Inflammatory macrophage treated with lipopolysaccharide for 4 hours (primary cell): ENCODE results near the gene LRRC8C.
A peak's percentile ranks its signal among the peaks of the same experiment; 100 is the strongest.

Experiments used
- DNase-seq: peaks from one replicate; pipeline ENCODE4 v3.0.0-alpha.2; 2020

LRRC8C gene

GRCh38 chr1:89708751-89709375, 75.9 kb downstream of the LRRC8C start:
- no peak for DNase-seq

- no peak for DNase-seq
These were observed 77.7 kb downstream of the LRRC8C start for GRCh38 chr1:89710498-89711139.

GRCh38 chr1:89711140-89711778, 78.3 kb downstream of the LRRC8C start:
- DNase-seq = no peak

GRCh38 chr1:89712420-89712819, 79.5 kb downstream of the LRRC8C start:
- no peak for DNase-seq

- no peak for DNase-seq
These were observed 82.8 kb downstream of the LRRC8C start for GRCh38 chr1:89715677-89716076.

- DNase-seq = peak; percentile 84
These were observed 86.8 kb downstream of the LRRC8C start for GRCh38 chr1:89719502-89720306.

GRCh38 chr1:89720839-89721238, 87.9 kb downstream of the LRRC8C start:
- no peak for DNase-seq

GRCh38 chr1:89721351-89721750, 88.4 kb downstream of the LRRC8C start:
- peak; percentile 63 for DNase-seq

- no peak for DNase-seq
These were observed 90.2 kb downstream of the LRRC8C start for GRCh38 chr1:89723144-89723543.

GRCh38 chr1:89723863-89724262, 90.9 kb downstream of the LRRC8C start:
- DNase-seq = peak; percentile 48

GRCh38 chr1:89724369-89725010, 91.6 kb downstream of the LRRC8C start:
- DNase-seq = peak; percentile 93

- peak; percentile 74 for DNase-seq
These were observed 92.1 kb downstream of the LRRC8C start for GRCh38 chr1:89725011-89725370.

GRCh38 chr1:89725631-89726030, 92.7 kb downstream of the LRRC8C start:
- DNase-seq = peak; percentile 68

GRCh38 chr1:89727517-89728312, 94.8 kb downstream of the LRRC8C start:
- no peak for DNase-seq

- DNase-seq = peak; percentile 27
These were observed 95.5 kb downstream of the LRRC8C start for GRCh38 chr1:89728381-89728780.

GRCh38 chr1:89732206-89732605, 99.3 kb downstream of the LRRC8C start:
- no peak for DNase-seq

- DNase-seq = no peak
These were observed 99.8 kb downstream of the LRRC8C start for GRCh38 chr1:89732643-89733222.

- no peak for DNase-seq
These were observed 100.8 kb downstream of the LRRC8C start for GRCh38 chr1:89733748-89734147.

- no peak for DNase-seq
These were observed 101.5 kb downstream of the LRRC8C start for GRCh38 chr1:89734442-89734841.

GRCh38 chr1:89735479-89735878, 102.6 kb downstream of the LRRC8C start:
- DNase-seq = no peak

GRCh38 chr1:89736937-89737733, 104.2 kb downstream of the LRRC8C start:
- no peak for DNase-seq
